ENCODE data around the gene MORN1. TPM values are rescaled to one million over a fixed set of nuclear protein-coding genes. Genes with fewer than 3 reads are reported as not detected.

MORN1 gene
- total RNA-seq, 1 donor from 2014 or later = 24.8 TPM

- no peak for DNase-seq (ENCODE audit: low read depth)
Measured at GRCh38 chr1:2352341-2352896, 38.9 kb downstream of the MORN1 start.

DNA sequence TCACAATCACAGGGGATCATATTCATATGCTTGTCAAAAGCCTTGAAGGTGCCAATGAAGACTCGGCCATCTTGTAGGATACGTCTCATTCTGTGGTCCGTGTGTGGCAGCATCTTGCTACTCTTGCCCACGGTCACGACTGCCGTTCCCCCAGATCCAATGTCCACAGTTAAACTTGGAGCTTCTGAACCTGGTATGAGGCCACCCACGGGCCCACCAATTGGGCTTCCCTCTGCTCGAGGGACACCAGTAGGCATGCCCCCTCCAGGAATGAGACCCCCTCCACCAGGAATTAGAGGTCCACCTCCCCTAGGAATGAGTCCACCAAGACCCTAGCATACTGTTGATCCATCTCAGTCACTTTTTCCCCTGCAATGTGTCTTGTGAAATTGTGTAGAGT is 39.6 kb downstream of the MORN1 start:
- DNase-seq (ENCODE audit: low read depth) = no peak

DNA sequence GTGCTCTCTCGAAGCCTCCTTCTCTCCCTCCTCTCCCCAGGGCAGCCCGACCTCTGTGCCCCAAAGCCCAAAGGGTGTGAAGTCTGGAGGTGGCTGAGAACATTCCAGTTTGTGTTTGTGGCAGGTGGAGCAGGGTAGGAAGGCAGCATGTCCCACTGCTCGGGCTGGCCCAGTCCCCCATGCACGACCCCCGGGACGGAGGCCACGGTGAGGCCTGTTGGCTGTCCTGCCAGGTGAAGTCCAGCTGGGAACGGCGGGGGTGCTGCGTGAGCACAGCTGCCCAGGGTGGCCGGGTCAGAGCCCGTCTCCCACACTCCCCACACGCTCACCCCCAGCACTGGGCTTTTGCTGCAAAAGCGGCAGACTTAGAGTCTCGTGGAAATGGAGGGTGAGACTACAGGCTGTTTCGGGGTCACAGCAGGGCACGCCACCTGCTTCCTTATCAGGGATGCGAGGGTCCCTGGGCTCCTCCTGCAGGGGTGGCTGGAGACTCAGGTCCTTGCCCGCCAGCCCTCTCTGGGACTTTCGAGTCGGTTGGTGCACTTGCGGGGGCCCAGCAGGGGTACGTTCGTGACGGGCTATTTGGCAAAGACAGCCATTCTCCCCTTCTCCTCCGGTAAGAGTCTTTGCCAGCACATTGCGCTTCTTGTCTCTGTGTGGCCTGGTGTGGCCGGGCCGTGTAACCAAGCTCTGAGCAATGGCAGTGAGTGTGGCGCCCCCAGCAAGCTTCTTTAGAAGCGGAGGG is 40.3 kb downstream of the MORN1 start:
- no peak for DNase-seq (ENCODE audit: low read depth)

- no peak for DNase-seq (ENCODE audit: low read depth)
Measured at GRCh38 chr1:2350501-2350900, 40.9 kb downstream of the MORN1 start.

- DNase-seq (ENCODE audit: low read depth) = no peak
Measured at GRCh38 chr1:2349806-2350205, 41.5 kb downstream of the MORN1 start.

- DNase-seq (ENCODE audit: low read depth) = no peak
Measured at GRCh38 chr1:2348346-2349325, 42.7 kb downstream of the MORN1 start.

DNA sequence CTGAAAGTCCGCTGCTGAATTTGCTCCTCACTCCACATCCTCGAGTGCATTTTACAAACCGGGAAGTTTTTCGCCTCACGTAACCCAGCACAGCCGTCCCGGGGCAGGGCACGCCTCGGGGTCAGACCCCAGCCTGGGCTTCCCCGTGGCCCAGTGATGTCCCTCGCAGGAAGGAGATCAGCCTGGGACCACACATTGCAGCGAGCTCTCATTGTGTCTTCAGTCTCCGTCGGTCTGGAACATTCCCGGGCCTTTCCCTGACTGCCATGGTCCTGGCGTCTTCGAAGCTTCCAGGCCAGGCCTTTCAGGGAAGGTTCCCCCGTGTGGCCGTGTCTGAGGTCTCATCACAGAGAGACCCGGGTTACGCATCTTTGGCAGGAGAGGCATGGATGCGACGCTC is 43.5 kb downstream of the MORN1 start:
- DNase-seq (ENCODE audit: low read depth) = no peak

GRCh38 chr1:2347409-2347785 is 44.0 kb downstream of the MORN1 start:
- no peak for DNase-seq (ENCODE audit: low read depth)

DNA sequence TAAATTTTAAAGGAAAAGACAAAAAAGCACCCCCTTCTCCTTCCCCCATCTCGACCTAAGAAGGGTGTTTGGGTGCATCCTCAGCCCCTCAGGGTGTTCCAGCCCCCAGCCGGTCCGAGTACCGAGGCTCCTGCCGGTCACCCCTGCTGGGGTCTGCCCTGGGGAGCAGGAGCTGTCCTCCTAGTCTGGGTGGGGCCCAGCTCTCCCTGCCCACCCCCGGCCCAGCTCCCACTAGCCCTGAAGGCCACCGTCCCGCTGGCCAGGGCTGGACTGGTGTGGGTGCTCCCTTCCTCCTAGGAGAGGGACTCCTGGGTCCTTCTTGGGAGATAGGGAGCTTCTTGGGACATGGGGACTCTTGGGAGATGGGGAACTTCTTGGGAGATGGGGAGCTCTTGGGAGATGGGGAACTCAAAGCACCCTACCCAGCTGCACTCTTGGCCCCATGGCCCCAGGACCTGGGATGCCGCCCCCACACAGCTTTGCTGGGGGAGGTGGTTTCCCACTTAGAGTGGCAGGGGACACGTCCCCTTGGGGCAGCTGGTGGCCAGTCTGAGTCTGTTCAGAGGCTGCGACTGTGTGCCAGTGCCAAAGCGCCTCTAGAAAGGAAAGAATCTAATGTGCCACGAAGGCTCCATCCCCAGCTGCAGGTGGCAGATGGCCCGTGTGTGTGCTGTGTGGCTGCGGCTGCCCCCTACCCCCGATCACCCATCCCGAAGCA is 44.5 kb downstream of the MORN1 start:
- no peak for DNase-seq (ENCODE audit: low read depth)

DNA sequence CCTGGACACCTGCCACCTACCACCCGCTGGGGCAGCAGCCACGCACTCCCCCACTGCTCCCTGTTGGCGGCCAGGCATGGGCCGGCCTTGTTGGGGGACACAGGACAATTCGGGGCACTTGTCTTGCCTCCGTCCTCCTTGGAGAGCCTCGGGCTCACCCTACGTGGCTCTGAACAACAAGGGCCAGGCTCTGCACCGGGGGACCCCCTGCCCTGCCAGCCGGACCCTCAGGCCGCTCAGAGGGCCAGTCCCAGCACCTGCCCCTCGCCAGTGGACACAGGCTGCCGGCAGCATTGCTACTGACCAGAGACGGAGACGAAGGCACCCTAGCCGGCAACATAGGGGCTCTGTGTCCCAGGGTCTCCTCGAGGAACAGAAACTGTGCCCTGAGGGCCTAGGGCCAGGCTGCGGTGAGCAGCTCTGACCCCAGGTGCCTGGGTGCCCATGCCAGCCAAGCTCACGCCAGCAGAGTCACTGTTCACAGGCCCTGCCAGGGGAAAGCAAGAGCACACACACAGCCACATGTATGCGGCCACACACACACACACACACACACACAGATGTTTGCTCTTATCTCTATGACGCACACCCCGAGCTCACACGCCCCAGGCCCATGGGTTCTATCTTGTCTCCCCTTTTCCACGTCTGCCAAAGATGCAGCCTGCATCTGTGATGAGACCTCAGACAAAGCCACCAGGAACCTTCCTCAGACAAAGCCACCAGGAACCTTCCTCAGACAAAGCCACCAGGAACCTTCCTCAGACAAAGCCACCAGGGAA is 45.9 kb downstream of the MORN1 start:
- DNase-seq (ENCODE audit: low read depth) = no peak

DNA sequence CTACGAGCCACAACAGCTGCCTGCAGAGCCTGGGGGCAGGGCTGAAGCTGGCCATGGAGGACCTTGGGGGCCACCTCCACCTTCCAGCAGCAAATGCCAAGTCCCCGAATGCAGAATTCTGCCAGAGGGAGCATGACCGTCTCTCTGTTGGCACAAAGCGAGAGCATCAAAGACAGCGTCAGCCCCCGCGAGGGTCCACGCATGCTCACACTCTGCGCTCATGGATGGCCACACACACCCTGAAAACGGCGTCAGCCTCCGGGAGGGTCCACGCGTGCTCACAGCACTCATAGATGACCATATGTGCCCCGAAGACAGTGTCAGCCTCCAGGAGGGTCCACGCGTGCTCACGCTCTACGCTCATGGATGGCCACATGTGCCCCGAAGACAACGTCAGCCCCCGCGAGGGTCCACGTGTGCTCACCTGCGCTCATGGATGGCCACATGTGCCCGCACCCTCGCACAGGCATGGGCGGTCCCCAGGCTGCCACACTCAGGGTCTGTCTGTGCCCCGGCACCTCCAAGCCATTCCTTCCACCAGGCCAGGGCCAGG is 46.5 kb downstream of the MORN1 start:
- no peak for DNase-seq (ENCODE audit: low read depth)

DNA sequence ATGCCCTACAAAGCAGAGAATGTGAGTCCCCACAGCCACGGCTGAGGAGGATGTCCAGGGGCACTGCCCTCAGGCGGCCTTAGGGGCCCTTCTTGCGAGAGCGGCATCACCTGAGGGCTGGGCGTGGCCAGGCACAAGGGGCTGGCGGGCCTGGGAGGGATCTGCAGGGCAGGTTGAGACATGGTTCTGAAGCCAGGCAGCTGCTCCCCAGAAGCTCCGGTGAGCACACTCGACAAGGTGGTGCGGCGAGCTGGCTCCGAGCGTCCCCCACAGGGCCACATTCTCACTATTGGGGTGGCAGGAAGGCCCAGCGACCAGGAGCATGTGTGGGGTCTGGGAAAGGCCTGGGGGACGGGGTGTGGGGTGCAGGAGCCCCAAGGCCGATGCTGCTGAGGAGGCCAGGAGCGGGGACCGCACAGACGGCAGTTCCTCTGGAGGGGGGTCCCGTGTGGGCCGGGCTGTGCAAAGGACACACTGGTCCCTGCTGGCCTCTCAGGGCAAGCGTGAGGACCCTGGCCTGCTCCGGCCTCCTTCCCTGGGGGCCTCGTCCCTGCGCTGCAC is 47.2 kb downstream of the MORN1 start:
- no peak for DNase-seq (ENCODE audit: low read depth)

DNA sequence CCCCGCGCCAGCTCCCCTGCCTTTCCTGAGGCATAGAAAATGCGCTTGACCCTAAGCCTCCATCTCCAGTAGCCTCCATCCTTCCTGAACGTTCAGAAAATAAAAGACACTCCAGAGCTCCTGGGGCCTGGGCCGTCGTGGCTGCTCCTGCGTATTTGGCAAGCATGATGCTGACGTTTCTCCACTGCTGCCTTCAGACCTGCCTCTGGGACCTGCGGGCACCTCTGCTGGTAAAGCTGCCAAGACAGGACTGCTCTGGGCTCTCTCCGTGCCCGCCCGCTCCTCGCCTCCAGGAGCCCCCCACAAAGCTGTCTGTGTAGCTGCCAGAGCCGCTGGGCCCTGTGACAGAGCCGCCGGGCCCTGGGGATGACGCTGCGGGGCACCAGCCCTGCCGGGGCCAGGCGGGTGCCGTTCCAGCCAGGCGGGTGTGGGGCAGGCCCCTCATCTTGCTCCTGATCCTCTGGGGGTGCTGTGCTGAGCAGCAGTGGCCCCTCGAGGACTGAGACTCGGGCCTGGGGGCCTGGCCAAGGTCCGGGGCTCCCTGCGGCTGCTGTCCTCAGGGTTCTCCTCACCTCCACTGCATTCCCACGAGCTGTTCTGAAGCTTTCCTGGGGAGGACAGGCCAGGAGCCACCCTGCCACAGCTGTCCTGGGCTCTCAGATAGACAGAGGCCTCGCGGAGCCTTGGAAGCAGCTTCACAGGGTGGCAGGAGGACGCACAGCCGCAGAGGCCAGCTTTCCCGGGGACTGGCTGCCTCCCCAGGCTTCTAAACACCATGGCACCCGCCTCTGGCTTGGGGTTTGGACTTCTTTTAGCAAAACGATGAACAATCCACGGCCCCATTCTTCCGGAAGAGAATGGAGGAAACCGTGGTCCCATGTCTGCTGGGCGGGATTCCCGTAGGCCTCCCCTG is 48.1 kb downstream of the MORN1 start:
- no peak for DNase-seq (ENCODE audit: low read depth)

DNA sequence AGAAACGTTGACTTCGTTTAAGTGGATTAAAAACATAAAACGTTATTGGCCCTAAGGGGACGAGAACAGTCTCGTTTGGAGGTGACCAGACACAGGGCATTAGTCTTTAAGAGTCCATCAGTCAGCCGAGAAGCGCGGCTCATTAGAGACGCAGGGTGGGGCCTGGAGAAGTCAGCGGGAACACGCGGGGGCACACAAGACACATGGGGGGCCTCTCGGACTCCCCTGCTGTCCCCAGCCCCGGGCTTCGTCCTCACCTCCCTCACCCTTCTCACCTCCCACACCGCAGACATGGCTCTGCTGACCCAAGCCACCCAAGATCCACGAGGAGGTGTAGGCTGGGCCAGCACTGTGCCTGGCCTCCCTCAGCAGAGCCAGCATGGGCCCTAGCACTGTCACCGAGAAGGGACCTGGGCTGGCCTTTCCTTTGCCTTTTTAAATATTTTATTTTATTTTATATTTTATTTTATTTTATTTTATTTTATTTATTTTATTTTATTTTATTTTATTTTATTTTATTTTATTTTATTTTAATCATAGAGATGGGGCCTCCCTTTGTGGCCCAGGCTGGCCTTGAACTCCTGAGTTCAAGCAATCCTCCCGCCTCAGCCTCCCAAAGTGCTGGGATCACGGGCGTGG is 48.9 kb downstream of the MORN1 start:
- DNase-seq (ENCODE audit: low read depth) = no peak

GRCh38 chr1:2341706-2342383 is 49.5 kb downstream of the MORN1 start:
- DNase-seq (ENCODE audit: low read depth) = no peak

DNA sequence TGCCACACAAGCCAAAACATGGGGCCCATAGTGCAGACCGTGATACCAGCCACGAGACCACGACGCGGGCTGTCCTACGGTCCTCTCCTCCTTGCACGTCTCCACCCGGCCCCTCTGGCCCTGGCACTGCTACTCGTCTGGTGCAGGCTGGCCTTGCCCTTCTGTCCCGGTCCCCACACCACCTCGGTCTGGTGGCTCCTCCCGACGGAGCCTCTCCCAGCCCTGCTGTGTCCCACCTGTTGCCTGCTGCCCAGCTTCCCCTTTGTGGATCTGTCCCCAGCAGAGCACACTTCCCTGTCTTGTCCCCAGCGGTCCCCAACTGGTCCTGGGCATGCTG is 50.5 kb downstream of the MORN1 start:
- DNase-seq (ENCODE audit: low read depth) = no peak

GRCh38 chr1:2340086-2340917 is 51.1 kb downstream of the MORN1 start:
- no peak for DNase-seq (ENCODE audit: low read depth)

Data from renal cortical epithelial cell (primary cell).